Measurements from ENCODE around the gene CD47. TPM values are rescaled to one million over a fixed set of nuclear protein-coding genes. Genes with fewer than 3 reads are reported as not detected.

Gene CD47
- total and polyA plus RNA-seq, 12 donors, result 24.2 to 108 (median 70.0) TPM

DNA sequence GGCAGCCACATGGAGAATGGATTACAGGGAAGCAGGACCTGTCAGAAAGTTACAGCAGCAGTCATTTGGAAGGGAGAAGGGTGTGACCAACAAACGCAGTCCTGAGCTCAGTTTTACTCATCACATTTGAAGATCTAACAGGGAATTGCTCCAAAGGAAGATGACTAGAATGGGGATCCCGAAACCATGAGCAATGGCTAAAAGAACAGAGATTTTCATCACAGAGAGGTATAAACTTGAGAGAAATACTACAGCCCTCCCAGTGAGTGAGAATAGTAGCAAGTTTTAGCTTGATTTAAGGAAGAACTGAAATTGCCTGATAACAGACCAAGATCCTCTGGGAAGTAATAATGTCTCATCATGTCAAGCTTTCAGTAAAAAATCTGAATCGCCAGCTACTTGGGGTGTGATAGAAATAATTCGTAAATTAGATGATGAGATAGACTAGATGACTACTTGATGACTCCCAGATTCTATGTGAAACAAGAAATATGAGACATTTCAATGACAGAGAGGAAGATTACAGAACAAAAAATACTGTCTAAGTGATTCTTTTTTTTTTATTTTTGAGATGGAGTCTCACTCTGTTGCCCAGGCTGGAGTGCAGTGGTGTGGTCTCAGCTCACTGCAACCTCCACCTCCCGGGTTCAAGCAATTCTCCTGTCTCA is 16.9 kb downstream of the CD47 start:
- TF ChIP-seq, protein P1, sequence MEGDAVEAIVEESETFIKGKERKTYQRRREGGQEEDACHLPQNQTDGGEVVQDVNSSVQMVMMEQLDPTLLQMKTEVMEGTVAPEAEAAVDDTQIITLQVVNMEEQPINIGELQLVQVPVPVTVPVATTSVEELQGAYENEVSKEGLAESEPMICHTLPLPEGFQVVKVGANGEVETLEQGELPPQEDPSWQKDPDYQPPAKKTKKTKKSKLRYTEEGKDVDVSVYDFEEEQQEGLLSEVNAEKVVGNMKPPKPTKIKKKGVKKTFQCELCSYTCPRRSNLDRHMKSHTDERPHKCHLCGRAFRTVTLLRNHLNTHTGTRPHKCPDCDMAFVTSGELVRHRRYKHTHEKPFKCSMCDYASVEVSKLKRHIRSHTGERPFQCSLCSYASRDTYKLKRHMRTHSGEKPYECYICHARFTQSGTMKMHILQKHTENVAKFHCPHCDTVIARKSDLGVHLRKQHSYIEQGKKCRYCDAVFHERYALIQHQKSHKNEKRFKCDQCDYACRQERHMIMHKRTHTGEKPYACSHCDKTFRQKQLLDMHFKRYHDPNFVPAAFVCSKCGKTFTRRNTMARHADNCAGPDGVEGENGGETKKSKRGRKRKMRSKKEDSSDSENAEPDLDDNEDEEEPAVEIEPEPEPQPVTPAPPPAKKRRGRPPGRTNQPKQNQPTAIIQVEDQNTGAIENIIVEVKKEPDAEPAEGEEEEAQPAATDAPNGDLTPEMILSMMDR (IDR thresholded peaks at IDR 0.05), result no peak
- TF ChIP-seq POLR2A (IDR thresholded peaks at IDR 0.05), result no peak
- DNase-seq, result no peak
- 79 to 86% (median 82%) methylated on average over 5 of the region's 5 CpGs for WGBS, 4 donors
- Histone ChIP-seq H3K9me3 (replicated peaks in 1 of 3) (no peaks in the 10 kb centered on the region), H3K4me1 (replicated peaks in 1 of 2) (no peaks in the 10 kb centered on the region), H3K27me3 (no peaks in the 10 kb centered on the region), H3K4me3 (no peak overlapping the region), H3K27ac (no peak overlapping the region), H3K36me3 (replicated peaks in 1 of 2) (no peaks in the 10 kb centered on the region)
- intact Hi-C loops (cut with DNase I), result no loop called here

DNA sequence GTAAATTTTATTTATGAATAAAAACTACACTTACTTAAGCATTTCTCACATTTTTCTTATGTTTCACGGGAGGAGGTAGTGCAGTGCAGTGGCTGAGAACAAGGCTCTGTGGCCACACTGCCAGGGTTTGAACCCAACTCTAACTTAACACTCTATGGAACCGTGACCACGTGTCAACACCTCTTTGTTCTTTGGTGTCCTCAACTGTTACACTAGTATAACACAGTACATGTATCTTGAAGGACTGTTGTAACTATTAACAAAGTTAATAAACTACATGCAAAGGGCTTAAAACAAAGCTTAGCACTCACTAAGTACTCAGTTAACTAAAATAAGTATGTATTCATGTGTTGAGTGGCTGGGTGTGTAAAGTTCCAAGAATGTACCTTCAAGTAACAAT is 19.5 kb downstream of the CD47 start:
- Histone ChIP-seq H3K9me3 (replicated peaks in 1 of 3) (no peaks in the 10 kb centered on the region), H3K4me3 (no peak overlapping the region), H3K36me3 (replicated peaks in 1 of 2) (no peaks in the 10 kb centered on the region), H3K4me1 (replicated peaks in 1 of 2) (no peaks in the 10 kb centered on the region), H3K27me3 (no peaks in the 10 kb centered on the region), H3K27ac (no peak overlapping the region)
- 90 to 94% (median 93%) methylated on average over 3 of the region's 3 CpGs for WGBS, 4 donors
- TF ChIP-seq POLR2A (IDR thresholded peaks at IDR 0.05), result no peak
- TF ChIP-seq, protein P1 (IDR thresholded peaks at IDR 0.05), result no peak
- no peak for DNase-seq
- intact Hi-C loops (cut with DNase I), result no loop called here

DNA sequence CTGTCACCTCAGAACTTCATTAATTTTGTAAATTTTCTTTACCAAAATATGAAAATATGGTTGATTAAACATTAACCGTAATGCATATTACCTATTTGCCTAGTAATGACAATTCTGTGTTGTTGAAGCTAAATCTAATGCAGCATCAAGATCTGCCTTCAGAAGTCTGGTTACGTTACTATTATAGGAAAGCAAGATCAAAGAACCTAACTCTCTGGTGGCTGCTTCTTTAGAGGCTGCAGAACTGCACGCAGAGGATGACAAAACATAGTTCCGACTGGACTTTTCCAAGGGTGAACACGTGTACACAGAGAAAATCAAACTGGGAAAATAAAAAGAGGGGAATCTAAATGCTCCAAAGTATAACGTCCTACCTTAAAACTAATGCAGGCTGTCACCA is 20.5 kb downstream of the CD47 start:
- H3K36me3 ChIP-seq (replicated peaks in 1 of 2), result no peaks in the 10 kb centered on the region

DNA sequence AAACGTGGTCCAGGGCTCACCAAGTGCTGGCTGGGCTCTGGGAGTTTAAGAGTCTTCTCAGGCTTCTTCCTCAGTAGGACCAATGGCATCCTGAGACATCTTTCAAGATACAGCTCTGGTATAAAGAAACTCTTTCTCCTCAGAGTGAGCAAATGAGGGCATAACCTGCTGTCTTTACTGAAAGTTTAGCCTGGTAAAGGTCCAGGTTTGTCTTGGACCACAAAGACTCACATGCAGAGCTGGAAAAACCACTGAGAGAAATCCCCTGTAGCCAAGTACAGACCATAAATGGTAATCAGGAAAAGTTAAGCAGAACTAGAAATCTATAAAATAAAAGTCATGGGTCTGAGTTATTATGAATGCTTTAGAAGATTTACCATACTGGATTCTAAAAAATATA is 23.1 kb downstream of the CD47 start:
- Histone ChIP-seq H3K4me1 (replicated peaks in 1 of 2) (no peaks in the 10 kb centered on the region), H3K36me3 (replicated peaks in 1 of 2) (no peaks in the 10 kb centered on the region), H3K27me3 (no peaks in the 10 kb centered on the region), H3K4me3 (no peak overlapping the region), H3K9me3 (replicated peaks in 1 of 3) (no peaks in the 10 kb centered on the region), H3K27ac (no peak overlapping the region)
- TF ChIP-seq, protein P1 (IDR thresholded peaks at IDR 0.05), result no peak
- TF ChIP-seq POLR2A (IDR thresholded peaks at IDR 0.05), result no peak
- DNase-seq, result no peak
- 58 to 83% (median 68%) methylated on average over 1 of the region's 1 CpG for WGBS, 4 donors
- intact Hi-C loops (cut with DNase I), result no loop called here

More for the DNA sequence above, 20.5 kb downstream of the CD47 start:
- H3K4me1 ChIP-seq (replicated peaks in 1 of 2), result no peaks in the 10 kb centered on the region
- H3K4me3 ChIP-seq, result no peak overlapping the region
- WGBS, 4 donors, result 78 to 80% (median 80%) methylated on average over 6 of the region's 6 CpGs
- TF ChIP-seq, protein P1 (IDR thresholded peaks at IDR 0.05), result no peak
- TF ChIP-seq POLR2A (IDR thresholded peaks at IDR 0.05), result no peak
- DNase-seq, result no peak
- no peak overlapping the region for H3K27ac ChIP-seq
- no peaks in the 10 kb centered on the region for H3K27me3 ChIP-seq
- intact Hi-C loops (cut with DNase I), result no loop called here
- no peaks in the 10 kb centered on the region for H3K9me3 ChIP-seq (replicated peaks in 1 of 3)
